GM12874 (cell line): ENCODE data around the gene GIMAP2.

ENCODE experiments used
- CTCF ChIP-seq: IDR thresholded peaks from 2 replicates; pipeline ENCODE4 v1.5.1; 2011; ENCODE audit warnings: low read depth, mild to moderate bottlenecking, control low read depth, low read length, moderate library complexity; ENCODE audit not compliant: insufficient read depth

Gene GIMAP2

GRCh38 chr7:150738591-150739001 is 53.1 kb downstream of the GIMAP2 start:
- TF ChIP-seq CTCF = no peak

DNA sequence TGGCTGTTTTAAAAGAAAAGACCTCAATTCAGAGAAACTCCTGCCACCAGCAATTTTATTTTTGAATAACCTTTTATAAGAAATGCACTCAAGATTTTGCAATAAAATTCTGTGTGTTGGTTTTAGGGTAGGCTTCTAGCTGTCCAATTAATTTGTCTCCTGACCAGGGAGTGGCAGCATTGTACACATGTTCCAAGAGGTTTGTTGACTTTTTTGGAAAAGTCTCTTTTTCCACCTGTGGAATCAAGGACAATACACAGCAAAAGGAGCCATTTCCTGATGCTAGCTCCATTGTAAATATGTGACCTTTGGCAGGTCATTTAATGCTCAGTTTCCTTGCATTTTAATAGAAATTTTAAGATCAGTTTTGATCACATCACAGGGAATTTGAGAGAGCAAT is 53.5 kb downstream of the GIMAP2 start:
- TF ChIP-seq CTCF = no peak

- no peak for TF ChIP-seq CTCF
These were observed 54.5 kb downstream of the GIMAP2 start for GRCh38 chr7:150740053-150740452.

- no peak for TF ChIP-seq CTCF
These were observed 56.9 kb downstream of the GIMAP2 start for GRCh38 chr7:150742286-150742968.
